Spleen (tissue), 7 donors: ENCODE results near the gene LRIT1.

ENCODE experiments used
- POLR2A ChIP-seq, 3 donors: fragments of 450-650 bp; IDR thresholded peaks; one replicate each; pipeline ENCODE4 v1.5.1; 2017; ENCODE audit warnings: antibody characterized with exemption in 3 of 3, mild to moderate bottlenecking in 1 of 3
- POLR2AphosphoS5 ChIP-seq, 3 donors: sonication (generic); formaldehyde crosslinking; IDR thresholded peaks; one replicate each; pipeline ENCODE4 v1.5.1; 2017; ENCODE audit warnings: antibody characterized with exemption in 3 of 3
- TF ChIP-seq, protein P1 (sequence below), 11 experiments: fragments of 200-600 bp in 7 of 11; fragments of 450-650 bp in 4 of 11; sonication (generic) in 4 of 11; IDR thresholded peaks in 8 of 11; conservative IDR thresholded peaks in 3 of 11; 1 replicate in 7 of 11; 2 replicates in 4 of 11; pipeline versions ENCODE4 v1.4.0 to v1.8.0; 2016 to 2021; ENCODE audit warnings: antibody characterized with exemption in 11 of 11, inconsistent platforms in 4 of 11, mild to moderate bottlenecking in 1 of 11
- donor health status: DM: no; HTN: no; CAD: no; lungs with moderate emphysema.
- donor health status: DM: no; HTN: no; CAD: no.
- donor health status: DM: no; HTN: no; CAD: no.

DNA sequence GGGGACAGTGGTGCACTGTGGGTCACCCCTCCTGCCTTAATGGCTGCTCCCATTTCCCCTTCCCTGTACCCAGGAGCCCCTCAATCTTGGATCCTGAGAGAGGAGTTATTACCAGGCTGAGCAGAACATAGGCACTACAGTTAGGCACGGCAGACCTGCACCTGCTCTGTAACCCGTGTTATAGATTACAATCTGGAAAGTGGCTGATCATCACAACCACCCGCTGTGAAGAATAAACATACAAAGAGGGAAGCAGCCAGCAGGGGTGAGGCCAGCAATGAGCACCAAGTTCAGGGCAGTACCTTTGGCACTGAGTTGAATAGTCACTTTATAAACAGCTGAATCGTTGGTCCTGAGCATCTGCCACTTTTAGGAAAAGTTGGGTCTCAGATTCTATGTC, 45.3 kb downstream of the LRIT1 start:
- TF ChIP-seq, protein P1, sequence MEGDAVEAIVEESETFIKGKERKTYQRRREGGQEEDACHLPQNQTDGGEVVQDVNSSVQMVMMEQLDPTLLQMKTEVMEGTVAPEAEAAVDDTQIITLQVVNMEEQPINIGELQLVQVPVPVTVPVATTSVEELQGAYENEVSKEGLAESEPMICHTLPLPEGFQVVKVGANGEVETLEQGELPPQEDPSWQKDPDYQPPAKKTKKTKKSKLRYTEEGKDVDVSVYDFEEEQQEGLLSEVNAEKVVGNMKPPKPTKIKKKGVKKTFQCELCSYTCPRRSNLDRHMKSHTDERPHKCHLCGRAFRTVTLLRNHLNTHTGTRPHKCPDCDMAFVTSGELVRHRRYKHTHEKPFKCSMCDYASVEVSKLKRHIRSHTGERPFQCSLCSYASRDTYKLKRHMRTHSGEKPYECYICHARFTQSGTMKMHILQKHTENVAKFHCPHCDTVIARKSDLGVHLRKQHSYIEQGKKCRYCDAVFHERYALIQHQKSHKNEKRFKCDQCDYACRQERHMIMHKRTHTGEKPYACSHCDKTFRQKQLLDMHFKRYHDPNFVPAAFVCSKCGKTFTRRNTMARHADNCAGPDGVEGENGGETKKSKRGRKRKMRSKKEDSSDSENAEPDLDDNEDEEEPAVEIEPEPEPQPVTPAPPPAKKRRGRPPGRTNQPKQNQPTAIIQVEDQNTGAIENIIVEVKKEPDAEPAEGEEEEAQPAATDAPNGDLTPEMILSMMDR (IDR thresholded peaks at IDR 0.05 in 8 of 11, conservative IDR thresholded peaks at IDR 0.05 in 3 of 11), result no peak
- TF ChIP-seq POLR2A (IDR thresholded peaks at IDR 0.05) (no peak), POLR2AphosphoS5 (IDR thresholded peaks at IDR 0.05) (no peak)
